ENCODE data around the gene CRTC3. TPM values are rescaled to one million over a fixed set of nuclear protein-coding genes. Genes with fewer than 3 reads are reported as not detected.
A peak's percentile ranks its signal among the peaks of the same experiment; 100 is the strongest.
"Not testable (repeated sequence)": the region's sequence is repeated elsewhere in the genome, so short reads cannot be mapped to it uniquely, and the experiment has no call there.

The CRTC3 gene
- total RNA-seq, 6 experiments from 2014 or later, result 8.4 to 16.2 (median 11.3) TPM

DNA sequence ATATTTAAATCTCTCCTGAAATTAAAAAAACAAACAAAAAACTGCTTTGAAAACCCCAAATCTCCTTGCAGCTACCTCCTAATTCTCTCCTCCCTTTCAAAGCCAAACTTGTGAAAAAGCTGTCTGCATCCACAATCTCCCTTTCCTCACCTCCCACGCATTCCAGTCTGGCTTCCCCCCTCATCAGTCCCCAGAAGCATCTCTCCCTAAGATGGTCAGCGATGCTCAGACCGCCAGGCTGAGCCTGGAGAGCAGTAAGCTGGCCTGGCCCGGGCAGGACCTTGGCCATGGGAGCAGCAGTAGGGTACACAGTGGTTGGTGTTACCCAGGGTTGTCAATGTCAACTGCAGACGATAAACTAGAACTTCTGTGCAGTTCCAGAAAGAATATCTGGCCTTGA lies 154.6 kb downstream of the CRTC3 start:
- TF ChIP-seq POLR2A (IDR thresholded peaks at IDR 0.05), result no peak
- TF ChIP-seq, protein P1, sequence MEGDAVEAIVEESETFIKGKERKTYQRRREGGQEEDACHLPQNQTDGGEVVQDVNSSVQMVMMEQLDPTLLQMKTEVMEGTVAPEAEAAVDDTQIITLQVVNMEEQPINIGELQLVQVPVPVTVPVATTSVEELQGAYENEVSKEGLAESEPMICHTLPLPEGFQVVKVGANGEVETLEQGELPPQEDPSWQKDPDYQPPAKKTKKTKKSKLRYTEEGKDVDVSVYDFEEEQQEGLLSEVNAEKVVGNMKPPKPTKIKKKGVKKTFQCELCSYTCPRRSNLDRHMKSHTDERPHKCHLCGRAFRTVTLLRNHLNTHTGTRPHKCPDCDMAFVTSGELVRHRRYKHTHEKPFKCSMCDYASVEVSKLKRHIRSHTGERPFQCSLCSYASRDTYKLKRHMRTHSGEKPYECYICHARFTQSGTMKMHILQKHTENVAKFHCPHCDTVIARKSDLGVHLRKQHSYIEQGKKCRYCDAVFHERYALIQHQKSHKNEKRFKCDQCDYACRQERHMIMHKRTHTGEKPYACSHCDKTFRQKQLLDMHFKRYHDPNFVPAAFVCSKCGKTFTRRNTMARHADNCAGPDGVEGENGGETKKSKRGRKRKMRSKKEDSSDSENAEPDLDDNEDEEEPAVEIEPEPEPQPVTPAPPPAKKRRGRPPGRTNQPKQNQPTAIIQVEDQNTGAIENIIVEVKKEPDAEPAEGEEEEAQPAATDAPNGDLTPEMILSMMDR (IDR thresholded peaks at IDR 0.05), result no peak
- intact Hi-C loops (cut with DNase I), result no loop called here
- Histone ChIP-seq H3K27ac (no peak overlapping the region), H3K36me3 (no peaks in the 10 kb centered on the region), H3K9me3 (no peaks in the 10 kb centered on the region), H3K4me3 (no peak overlapping the region), H3K27me3 (no peaks in the 10 kb centered on the region), H3K4me1 (no peaks in the 10 kb centered on the region)
- 78% methylated on average over 4 of the region's 5 CpGs for WGBS (ENCODE audit: insufficient coverage, low coverage, low lambda C conversion rate, missing lambda C conversion rate)
- DNase-seq (no peak), ATAC-seq (no peak)

DNA sequence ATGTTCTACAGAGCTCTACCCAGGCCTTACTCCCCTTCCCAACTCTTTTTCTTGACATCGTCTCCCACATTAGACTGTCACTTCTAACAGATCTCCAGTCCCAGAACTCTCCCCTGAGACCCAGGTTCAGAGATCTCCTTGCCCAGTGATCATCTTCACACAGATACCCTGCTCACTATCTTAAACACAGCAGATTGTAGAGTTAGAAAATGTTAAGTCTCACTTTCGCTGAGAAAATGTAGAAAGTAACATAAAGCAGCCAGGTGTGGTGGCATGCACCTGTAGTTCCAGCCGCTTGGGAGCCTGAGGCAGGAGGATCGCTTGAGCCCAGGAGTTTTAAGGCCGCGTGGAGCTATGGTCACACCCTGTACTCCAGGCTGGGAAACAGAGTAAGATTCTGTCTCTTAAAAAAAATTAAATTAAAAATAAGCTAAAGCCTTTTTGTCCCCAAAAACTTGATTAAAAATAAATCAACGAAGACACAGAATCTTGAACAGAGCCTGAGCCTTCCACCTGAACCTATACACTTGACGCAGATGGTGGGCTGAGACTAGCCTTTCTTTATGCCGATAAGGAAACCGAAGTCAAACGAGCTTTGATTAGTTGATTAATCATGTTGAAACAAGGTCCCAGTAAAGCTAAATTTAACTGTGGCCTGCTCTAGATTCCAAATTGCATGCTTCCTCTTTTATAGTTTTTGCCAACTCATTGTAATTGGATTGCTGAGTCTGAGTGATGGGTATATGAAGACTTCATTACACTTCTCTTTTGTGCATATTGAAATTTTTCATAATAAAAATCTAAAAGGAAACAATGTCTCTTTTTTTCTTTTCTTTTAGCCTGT lies 156.1 kb downstream of the CRTC3 start:
- WGBS (ENCODE audit: insufficient coverage, low coverage, low lambda C conversion rate, missing lambda C conversion rate), result 76% methylated on average over 11 of the region's 11 CpGs
- intact Hi-C loops (cut with DNase I), result no loop called here
- H3K27ac ChIP-seq, result no peak overlapping the region
- no peak for DNase-seq
- H3K9me3 ChIP-seq, result no peaks in the 10 kb centered on the region
- no peak overlapping the region for H3K4me3 ChIP-seq
- TF ChIP-seq POLR2A (IDR thresholded peaks at IDR 0.05), result no peak
- TF ChIP-seq, protein P1 (IDR thresholded peaks at IDR 0.05), result no peak
- ATAC-seq, result peak in 2 of 4 donors; percentile 35 to 42
- no peaks in the 10 kb centered on the region for H3K36me3 ChIP-seq
- no peaks in the 10 kb centered on the region for H3K27me3 ChIP-seq
- H3K4me1 ChIP-seq, result no peaks in the 10 kb centered on the region

GRCh38 chr15:90686435-90687218 lies 156.9 kb downstream of the CRTC3 start:
- no peaks in the 10 kb centered on the region for H3K9me3 ChIP-seq
- H3K4me3 ChIP-seq, result no peak overlapping the region
- peak in 1 of 4 donors; percentile 22 for ATAC-seq
- H3K4me1 ChIP-seq, result no peaks in the 10 kb centered on the region
- no peak overlapping the region for H3K27ac ChIP-seq
- TF ChIP-seq POLR2A (IDR thresholded peaks at IDR 0.05), result no peak
- DNase-seq, result no peak
- WGBS (ENCODE audit: insufficient coverage, low coverage, low lambda C conversion rate, missing lambda C conversion rate), result 47% methylated on average over 3 of the region's 3 CpGs
- no peaks in the 10 kb centered on the region for H3K36me3 ChIP-seq
- intact Hi-C loops (cut with DNase I), result no loop called here
- no peaks in the 10 kb centered on the region for H3K27me3 ChIP-seq

DNA sequence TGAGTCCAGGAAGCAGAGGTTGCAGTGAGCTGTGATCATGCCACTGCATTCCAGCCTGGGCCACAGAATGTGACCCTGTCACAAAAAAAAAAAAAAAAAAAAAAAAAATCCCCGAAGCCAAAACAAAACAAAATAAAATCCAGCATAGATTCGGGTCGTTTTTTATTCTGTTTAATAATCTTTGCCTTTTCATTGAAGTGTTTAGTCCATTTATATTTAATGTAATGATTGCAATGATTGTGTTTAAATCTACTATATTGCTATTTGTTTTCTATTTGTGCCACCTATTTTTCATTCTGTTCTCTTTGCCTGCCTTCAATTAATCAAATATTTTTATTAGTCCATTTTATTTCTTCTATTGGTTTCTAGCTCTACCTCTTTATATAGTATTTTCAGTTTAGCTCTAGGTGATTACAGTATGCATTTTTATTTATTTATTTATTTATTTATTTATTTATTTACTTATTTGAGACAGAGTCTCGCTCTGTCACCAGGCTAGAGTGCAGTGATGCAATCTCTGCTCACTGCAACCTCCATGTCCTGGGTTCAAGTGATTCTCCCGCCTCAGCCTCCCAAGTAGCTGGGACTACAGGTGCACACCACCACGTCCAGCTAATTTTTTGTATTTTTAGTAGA lies 159.7 kb downstream of the CRTC3 start:
- H3K4me1 ChIP-seq; DNase-seq; H3K4me3 ChIP-seq; H3K27me3 ChIP-seq; H3K27ac ChIP-seq; H3K9me3 ChIP-seq; intact Hi-C loops (cut with DNase I); H3K36me3 ChIP-seq; ATAC-seq: not testable (repeated sequence)
- 90% methylated on average over 5 of the region's 6 CpGs for WGBS (ENCODE audit: insufficient coverage, low coverage, low lambda C conversion rate, missing lambda C conversion rate)

DNA sequence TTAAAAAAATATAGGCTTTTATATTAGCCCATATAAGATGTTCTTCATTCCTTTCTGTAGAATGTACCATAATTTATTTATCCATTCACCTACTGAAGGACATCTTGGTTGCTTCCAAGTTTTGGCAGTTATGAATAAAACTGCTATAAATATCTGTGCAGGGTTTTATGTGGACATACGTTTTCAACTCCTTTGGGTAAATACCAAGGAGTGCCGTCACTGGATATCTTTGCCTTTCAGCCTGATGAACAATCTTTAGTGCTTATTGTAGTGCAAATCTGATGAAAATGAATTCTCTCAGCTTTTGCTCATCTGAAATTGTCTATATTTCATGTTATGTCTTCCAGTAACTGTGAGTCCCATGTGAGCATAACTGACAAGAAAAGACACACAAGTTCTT lies 160.9 kb downstream of the CRTC3 start:
- intact Hi-C loops (cut with DNase I), result no loop called here
- no peaks in the 10 kb centered on the region for H3K27me3 ChIP-seq
- no peaks in the 10 kb centered on the region for H3K4me1 ChIP-seq
- H3K9me3 ChIP-seq, result no peaks in the 10 kb centered on the region
- DNase-seq (no peak), ATAC-seq (no peak)
- no peaks in the 10 kb centered on the region for H3K36me3 ChIP-seq
- TF ChIP-seq, protein P1 (IDR thresholded peaks at IDR 0.05), result no peak
- no peak for TF ChIP-seq POLR2A (IDR thresholded peaks at IDR 0.05)
- H3K4me3 ChIP-seq, result no peak overlapping the region
- H3K27ac ChIP-seq, result no peak overlapping the region
- 53% methylated on average over 2 of the region's 2 CpGs for WGBS (ENCODE audit: insufficient coverage, low coverage, low lambda C conversion rate, missing lambda C conversion rate)
